H1 (cell line): ENCODE measurements around the gene GNAI2. TPM values are rescaled to one million over a fixed set of nuclear protein-coding genes. Genes with fewer than 3 reads are reported as not detected.

Experiments
- BRCA1 ChIP-seq: IDR thresholded peaks from 2 replicates; pipeline ENCODE4 v1.6.1; 2012; ENCODE audit warnings: low read depth, low read length, improper control_type of control experiment
- CREB1 ChIP-seq: IDR thresholded peaks from 2 replicates; pipeline ENCODE4 v1.6.1; 2012; ENCODE audit warnings: inconsistent platforms
- CTBP2 ChIP-seq: IDR thresholded peaks from 2 replicates; pipeline ENCODE4 v1.7.0; 2011; ENCODE audit warnings: borderline replicate concordance, mild to moderate bottlenecking, moderate library complexity, mixed read lengths, low read length; ENCODE audit not compliant: insufficient read depth, insufficient read length
- polyA plus RNA-seq, 7 experiments: library from polyadenylated mRNA; depleted of rRNA in 3 of 7; stranded (reverse) in 5 of 7; unstranded in 2 of 7; fragments of >200 nt in 5 of 7; fragments of 200-250 nt in 2 of 7; gene quantifications; 1 replicate in 5 of 7; 2 replicates in 1 of 7; 4 replicates in 1 of 7; pipeline versions ENCODE4 v1.2.1 to v1.2.3, GENCODE V29; 2011 to 2013; ENCODE audit warnings: missing spikeins in 2 of 7, mixed read lengths in 2 of 7
- total RNA-seq: library from RNA; stranded (reverse); fragmentation: NEBNext Ultra II Directional; extraction: Animal tissue kit (Norgen Biotek cat#: 25700); gene quantifications from 2 replicates; pipeline ENCODE4 v1.2.1, GENCODE V29; 2021
- TF ChIP-seq, protein P1 (sequence below): fragments of 300-600 bp; sonication (generic); IDR thresholded peaks from 2 replicates; pipeline ENCODE4 v1.7.1; 2012; ENCODE audit warnings: low read length, moderate library complexity, mild to moderate bottlenecking, inconsistent platforms; ENCODE audit not compliant: insufficient replicate concordance

Gene GNAI2
- total and polyA plus RNA-seq, 2 of the 8 experiments (the other 6 are each of a cell fraction or from before 2014, with no cell fraction given), result 168 to 539 TPM

DNA sequence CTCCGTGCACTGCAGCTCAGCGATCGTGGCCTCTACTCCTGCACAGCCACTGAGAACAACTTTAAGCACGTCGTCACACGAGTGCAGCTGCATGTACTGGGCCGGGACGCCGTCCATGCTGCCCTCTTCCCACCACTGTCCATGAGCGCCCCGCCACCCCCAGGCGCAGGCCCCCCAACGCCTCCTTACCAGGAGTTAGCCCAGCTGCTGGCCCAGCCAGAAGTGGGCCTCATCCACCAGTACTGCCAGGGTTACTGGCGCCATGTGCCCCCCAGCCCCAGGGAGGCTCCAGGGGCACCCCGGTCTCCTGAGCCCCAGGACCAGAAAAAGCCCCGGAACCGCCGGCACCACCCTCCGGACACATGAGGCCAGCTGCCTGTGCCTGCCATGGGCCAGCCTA is 48.3 kb upstream of the GNAI2 start (continued):
- TF ChIP-seq, protein P1, sequence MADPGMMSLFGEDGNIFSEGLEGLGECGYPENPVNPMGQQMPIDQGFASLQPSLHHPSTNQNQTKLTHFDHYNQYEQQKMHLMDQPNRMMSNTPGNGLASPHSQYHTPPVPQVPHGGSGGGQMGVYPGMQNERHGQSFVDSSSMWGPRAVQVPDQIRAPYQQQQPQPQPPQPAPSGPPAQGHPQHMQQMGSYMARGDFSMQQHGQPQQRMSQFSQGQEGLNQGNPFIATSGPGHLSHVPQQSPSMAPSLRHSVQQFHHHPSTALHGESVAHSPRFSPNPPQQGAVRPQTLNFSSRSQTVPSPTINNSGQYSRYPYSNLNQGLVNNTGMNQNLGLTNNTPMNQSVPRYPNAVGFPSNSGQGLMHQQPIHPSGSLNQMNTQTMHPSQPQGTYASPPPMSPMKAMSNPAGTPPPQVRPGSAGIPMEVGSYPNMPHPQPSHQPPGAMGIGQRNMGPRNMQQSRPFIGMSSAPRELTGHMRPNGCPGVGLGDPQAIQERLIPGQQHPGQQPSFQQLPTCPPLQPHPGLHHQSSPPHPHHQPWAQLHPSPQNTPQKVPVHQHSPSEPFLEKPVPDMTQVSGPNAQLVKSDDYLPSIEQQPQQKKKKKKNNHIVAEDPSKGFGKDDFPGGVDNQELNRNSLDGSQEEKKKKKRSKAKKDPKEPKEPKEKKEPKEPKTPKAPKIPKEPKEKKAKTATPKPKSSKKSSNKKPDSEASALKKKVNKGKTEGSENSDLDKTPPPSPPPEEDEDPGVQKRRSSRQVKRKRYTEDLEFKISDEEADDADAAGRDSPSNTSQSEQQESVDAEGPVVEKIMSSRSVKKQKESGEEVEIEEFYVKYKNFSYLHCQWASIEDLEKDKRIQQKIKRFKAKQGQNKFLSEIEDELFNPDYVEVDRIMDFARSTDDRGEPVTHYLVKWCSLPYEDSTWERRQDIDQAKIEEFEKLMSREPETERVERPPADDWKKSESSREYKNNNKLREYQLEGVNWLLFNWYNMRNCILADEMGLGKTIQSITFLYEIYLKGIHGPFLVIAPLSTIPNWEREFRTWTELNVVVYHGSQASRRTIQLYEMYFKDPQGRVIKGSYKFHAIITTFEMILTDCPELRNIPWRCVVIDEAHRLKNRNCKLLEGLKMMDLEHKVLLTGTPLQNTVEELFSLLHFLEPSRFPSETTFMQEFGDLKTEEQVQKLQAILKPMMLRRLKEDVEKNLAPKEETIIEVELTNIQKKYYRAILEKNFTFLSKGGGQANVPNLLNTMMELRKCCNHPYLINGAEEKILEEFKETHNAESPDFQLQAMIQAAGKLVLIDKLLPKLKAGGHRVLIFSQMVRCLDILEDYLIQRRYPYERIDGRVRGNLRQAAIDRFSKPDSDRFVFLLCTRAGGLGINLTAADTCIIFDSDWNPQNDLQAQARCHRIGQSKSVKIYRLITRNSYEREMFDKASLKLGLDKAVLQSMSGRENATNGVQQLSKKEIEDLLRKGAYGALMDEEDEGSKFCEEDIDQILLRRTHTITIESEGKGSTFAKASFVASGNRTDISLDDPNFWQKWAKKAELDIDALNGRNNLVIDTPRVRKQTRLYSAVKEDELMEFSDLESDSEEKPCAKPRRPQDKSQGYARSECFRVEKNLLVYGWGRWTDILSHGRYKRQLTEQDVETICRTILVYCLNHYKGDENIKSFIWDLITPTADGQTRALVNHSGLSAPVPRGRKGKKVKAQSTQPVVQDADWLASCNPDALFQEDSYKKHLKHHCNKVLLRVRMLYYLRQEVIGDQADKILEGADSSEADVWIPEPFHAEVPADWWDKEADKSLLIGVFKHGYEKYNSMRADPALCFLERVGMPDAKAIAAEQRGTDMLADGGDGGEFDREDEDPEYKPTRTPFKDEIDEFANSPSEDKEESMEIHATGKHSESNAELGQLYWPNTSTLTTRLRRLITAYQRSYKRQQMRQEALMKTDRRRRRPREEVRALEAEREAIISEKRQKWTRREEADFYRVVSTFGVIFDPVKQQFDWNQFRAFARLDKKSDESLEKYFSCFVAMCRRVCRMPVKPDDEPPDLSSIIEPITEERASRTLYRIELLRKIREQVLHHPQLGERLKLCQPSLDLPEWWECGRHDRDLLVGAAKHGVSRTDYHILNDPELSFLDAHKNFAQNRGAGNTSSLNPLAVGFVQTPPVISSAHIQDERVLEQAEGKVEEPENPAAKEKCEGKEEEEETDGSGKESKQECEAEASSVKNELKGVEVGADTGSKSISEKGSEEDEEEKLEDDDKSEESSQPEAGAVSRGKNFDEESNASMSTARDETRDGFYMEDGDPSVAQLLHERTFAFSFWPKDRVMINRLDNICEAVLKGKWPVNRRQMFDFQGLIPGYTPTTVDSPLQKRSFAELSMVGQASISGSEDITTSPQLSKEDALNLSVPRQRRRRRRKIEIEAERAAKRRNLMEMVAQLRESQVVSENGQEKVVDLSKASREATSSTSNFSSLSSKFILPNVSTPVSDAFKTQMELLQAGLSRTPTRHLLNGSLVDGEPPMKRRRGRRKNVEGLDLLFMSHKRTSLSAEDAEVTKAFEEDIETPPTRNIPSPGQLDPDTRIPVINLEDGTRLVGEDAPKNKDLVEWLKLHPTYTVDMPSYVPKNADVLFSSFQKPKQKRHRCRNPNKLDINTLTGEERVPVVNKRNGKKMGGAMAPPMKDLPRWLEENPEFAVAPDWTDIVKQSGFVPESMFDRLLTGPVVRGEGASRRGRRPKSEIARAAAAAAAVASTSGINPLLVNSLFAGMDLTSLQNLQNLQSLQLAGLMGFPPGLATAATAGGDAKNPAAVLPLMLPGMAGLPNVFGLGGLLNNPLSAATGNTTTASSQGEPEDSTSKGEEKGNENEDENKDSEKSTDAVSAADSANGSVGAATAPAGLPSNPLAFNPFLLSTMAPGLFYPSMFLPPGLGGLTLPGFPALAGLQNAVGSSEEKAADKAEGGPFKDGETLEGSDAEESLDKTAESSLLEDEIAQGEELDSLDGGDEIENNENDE, result no peak
- TF ChIP-seq CTBP2, result no peak
- TF ChIP-seq BRCA1, result no peak
- TF ChIP-seq CREB1, result no peak
